HG03457 (cell line): Measurements from ENCODE around the gene FAM83C.

Experiments used
- ATAC-seq: cut with Tn5 transposase; IDR thresholded peaks from one replicate; pipeline ENCODE4 v1.9.1; 2021; ENCODE audit warnings: moderate number of reproducible peaks; ENCODE audit not compliant: unreplicated experiment

Gene FAM83C

GRCh38 chr20:35238735-35239134 lies 53.5 kb downstream of the FAM83C start:
- ATAC-seq = no peak

GRCh38 chr20:35238170-35238569 lies 54.1 kb downstream of the FAM83C start:
- no peak for ATAC-seq

GRCh38 chr20:35237486-35237885 lies 54.7 kb downstream of the FAM83C start:
- no peak for ATAC-seq

GRCh38 chr20:35235881-35236280 lies 56.3 kb downstream of the FAM83C start:
- ATAC-seq = no peak
